HepG2 (cell line): ENCODE data around the gene PSENEN. TPM values are rescaled to one million over a fixed set of nuclear protein-coding genes. Genes with fewer than 3 reads are reported as not detected.
A peak's percentile ranks its signal among the peaks of the same experiment; 100 is the strongest.

ENCODE experiments used
- BCL6 ChIP-seq: IDR thresholded peaks from 2 replicates; pipeline ENCODE4 v1.6.1; 2016; ENCODE audit warnings: missing genetic modification reagents, missing compliant biosample characterization
- GMEB2 ChIP-seq: IDR thresholded peaks from 2 replicates; pipeline ENCODE4 v1.6.1; 2016; ENCODE audit warnings: missing biosample characterization, missing genetic modification reagents, low read depth
- HNF1A ChIP-seq, 2 experiments: sonication (generic) in 1 of 2; formaldehyde crosslinking in 1 of 2; IDR thresholded peaks; 2 replicates each; pipeline versions ENCODE4 v1.4.0 to v1.6.1; 2016 to 2020; ENCODE audit warnings: borderline replicate concordance in 1 of 2, low read depth in 1 of 2, mild to moderate bottlenecking in 1 of 2, missing genetic modification reagents in 1 of 2
- REST ChIP-seq, 2 experiments: IDR thresholded peaks; 2 replicates each; pipeline ENCODE4 v1.6.1; 2011 to 2012; ENCODE audit warnings: low read length in 2 of 2, borderline replicate concordance in 1 of 2, low read depth in 1 of 2, mild to moderate bottlenecking in 1 of 2, moderate library complexity in 1 of 2
- SMAD9 ChIP-seq: sonication (generic); formaldehyde crosslinking; IDR thresholded peaks from 2 replicates; pipeline ENCODE4 v1.5.1; 2020; ENCODE audit warnings: mild to moderate bottlenecking, missing genetic modification reagents
- TEF ChIP-seq: sonication (generic); formaldehyde crosslinking; IDR thresholded peaks from 2 replicates; pipeline ENCODE4 v1.5.0; 2020; ENCODE audit warnings: missing genetic modification reagents
- ZBTB37 ChIP-seq: sonication (generic); formaldehyde crosslinking; IDR thresholded peaks from 2 replicates; pipeline ENCODE4 v1.4.0; 2020; ENCODE audit warnings: mild to moderate bottlenecking, missing genetic modification reagents
- ZBTB49 ChIP-seq: sonication (generic); formaldehyde crosslinking; IDR thresholded peaks from 2 replicates; pipeline ENCODE4 v1.4.0; 2020; ENCODE audit warnings: missing genetic modification reagents, borderline replicate concordance
- ZNF335 ChIP-seq: sonication (generic); formaldehyde crosslinking; IDR thresholded peaks from 2 replicates; pipeline ENCODE4 v1.4.0; 2020; ENCODE audit warnings: missing genetic modification reagents
- ZNF33A ChIP-seq: sonication (generic); formaldehyde crosslinking; IDR thresholded peaks from 2 replicates; pipeline ENCODE4 v1.5.1; 2020; ENCODE audit warnings: missing genetic modification reagents, mild to moderate bottlenecking, moderate library complexity, borderline replicate concordance
- ZNF510 ChIP-seq: sonication (generic); formaldehyde crosslinking; IDR thresholded peaks from 2 replicates; pipeline ENCODE4 v1.4.0; 2020; ENCODE audit warnings: low read depth, mild to moderate bottlenecking, missing genetic modification reagents
- polyA plus RNA-seq, 8 experiments: library from polyadenylated mRNA; depleted of rRNA in 3 of 8; stranded (reverse) in 7 of 8; unstranded in 1 of 8; fragments of >200 nt; fragmentation: Illumina TruSeq in 4 of 8; extraction: Trizol in 4 of 8; gene quantifications; 2 replicates each; pipeline versions ENCODE4 v1.2.1 to v1.2.3, GENCODE V29; 2011 to 2016; ENCODE audit warnings: low read depth in 4 of 8, missing spikeins in 1 of 8, mixed read lengths in 1 of 8; ENCODE audit not compliant: insufficient read depth in 1 of 8
- total RNA-seq, 5 experiments: library from RNA; depleted of rRNA; stranded (reverse); fragments of >200 nt; fragmentation: Illumina TruSeq; extraction: Trizol; gene quantifications; 2 replicates each; pipeline ENCODE4 v1.2.3, GENCODE V29; 2016; ENCODE audit warnings: low read depth in 1 of 5

The PSENEN gene
- total and polyA plus RNA-seq, 2 of the 13 experiments (the other 11 are each of a cell fraction or from before 2014, with no cell fraction given) = 16.9 to 34.2 TPM

GRCh38 chr19:35745328-35746086 lies at the start of gene PSENEN, which contains the start of gene U2AF1L4 (continued):
- TF ChIP-seq BCL6 (CRISPR knock-in tag) (no peak), REST (IDR thresholded peaks at IDR 0.05; ENCODE audit: borderline replicate concordance in 1 of 2, low read depth in 1 of 2, low read length in 2 of 2) (no peak), ZNF335 (CRISPR knock-in tag) (0 out of 2 replicates have a peak, but pooled peaks have one; percentile 23), SMAD9 (CRISPR knock-in tag) (no peak), GMEB2 (CRISPR knock-in tag) (no peak; the same call in 1 of the 2 replicates), HNF1A (IDR thresholded peaks at IDR 0.05; ENCODE audit: low read depth) (0 out of 2 replicates have a peak, but pooled peaks have one; percentile 3), HNF1A (CRISPR knock-in tag; IDR thresholded peaks at IDR 0.05; ENCODE audit: borderline replicate concordance) (no peak), ZBTB49 (CRISPR knock-in tag) (no peak), ZNF510 (CRISPR knock-in tag) (no peak), TEF (CRISPR knock-in tag) (no peak), ZBTB37 (CRISPR knock-in tag) (no peak), ZNF33A (CRISPR knock-in tag) (no peak)
